ENCODE measurements around the gene WTIP. TPM values are rescaled to one million over a fixed set of nuclear protein-coding genes. Genes with fewer than 3 reads are reported as not detected.
A peak's percentile ranks its signal among the peaks of the same experiment; 100 is the strongest.
"Not testable (repeated sequence)": the region's sequence is repeated elsewhere in the genome, so short reads cannot be mapped to it uniquely, and the experiment has no call there.

Gene WTIP
- total and polyA plus RNA-seq, 10 donors: 0.78 to 14.1 (median 7.9) TPM

GRCh38 chr19:34468409-34468808 is 13.1 kb upstream of the WTIP start:
- 55 to 68% (median 62%) methylated on average over 1 of the region's 1 CpG for WGBS, 5 donors
- no peak for TF ChIP-seq POLR2A (IDR thresholded peaks at IDR 0.05)
- TF ChIP-seq CTCF (IDR thresholded peaks at IDR 0.05 in 8 of 11, conservative IDR thresholded peaks at IDR 0.05 in 3 of 11): no peak
- no peak for TF ChIP-seq POLR2AphosphoS5 (IDR thresholded peaks at IDR 0.05)
- H3K27ac ChIP-seq: no peak overlapping the region
- H3K36me3 ChIP-seq: peaks cover 7 to 100% (median 90%) of the 10 kb centered on the region in 6 donors
- DNase-seq: no peak
- H3K4me1 ChIP-seq: no peaks in the 10 kb centered on the region
- no peaks in the 10 kb centered on the region for H3K9me3 ChIP-seq
- intact Hi-C loops (cut with DNase I; ENCODE audit: low total_unique reads): no loop called here
- no peak overlapping the region for H3K4me3 ChIP-seq
- no peaks in the 10 kb centered on the region for H3K27me3 ChIP-seq (replicated peaks in 1 of 7)

- H3K4me1 ChIP-seq; H3K27me3 ChIP-seq (replicated peaks in 1 of 7); H3K4me3 ChIP-seq; H3K27ac ChIP-seq; DNase-seq; intact Hi-C loops (cut with DNase I; ENCODE audit: low total_unique reads); H3K9me3 ChIP-seq: not testable (repeated sequence)
- peaks cover 7 to 100% (median 84%) of the 10 kb centered on the region in 6 donors for H3K36me3 ChIP-seq
- WGBS, 5 donors: 85 to 98% (median 91%) methylated on average over 5 of the region's 5 CpGs
These were observed 12.5 kb upstream of the WTIP start for GRCh38 chr19:34469026-34469425.

- 90 to 96% (median 93%) methylated on average over 8 of the region's 8 CpGs for WGBS, 5 donors
- Histone ChIP-seq H3K36me3 (peaks cover 0 to 70% (median 55%) of the 10 kb centered on the region in 6 donors), H3K27ac (no peak overlapping the region), H3K4me1 (peaks cover 0 to 10% (median 0%) of the 10 kb centered on the region in 6 donors), H3K27me3 (replicated peaks in 1 of 7) (no peaks in the 10 kb centered on the region), H3K4me3 (no peak overlapping the region), H3K9me3 (no peaks in the 10 kb centered on the region)
- DNase-seq: no peak
- intact Hi-C loops (cut with DNase I; ENCODE audit: low total_unique reads): no loop called here
- no peak for TF ChIP-seq POLR2A (IDR thresholded peaks at IDR 0.05)
- TF ChIP-seq CTCF (IDR thresholded peaks at IDR 0.05 in 8 of 11, conservative IDR thresholded peaks at IDR 0.05 in 3 of 11): no peak
- no peak for TF ChIP-seq POLR2AphosphoS5 (IDR thresholded peaks at IDR 0.05)
These were observed 9.5 kb upstream of the WTIP start for GRCh38 chr19:34471906-34472700.

GRCh38 chr19:34474233-34474989 is 7.1 kb upstream of the WTIP start:
- 85 to 93% (median 87%) methylated on average over 4 of the region's 4 CpGs for WGBS, 5 donors
- H3K4me3 ChIP-seq: no peak overlapping the region
- peaks cover 0 to 47% (median 33%) of the 10 kb centered on the region in 6 donors for H3K36me3 ChIP-seq
- TF ChIP-seq POLR2AphosphoS5 (IDR thresholded peaks at IDR 0.05) (no peak), POLR2A (IDR thresholded peaks at IDR 0.05) (no peak), CTCF (IDR thresholded peaks at IDR 0.05 in 8 of 11, conservative IDR thresholded peaks at IDR 0.05 in 3 of 11) (no peak)
- H3K9me3 ChIP-seq: no peaks in the 10 kb centered on the region
- no peak for DNase-seq
- intact Hi-C loops (cut with DNase I; ENCODE audit: low total_unique reads): no loop called here
- no peaks in the 10 kb centered on the region for H3K27me3 ChIP-seq (replicated peaks in 1 of 7)
- H3K27ac ChIP-seq: peak overlapping the region in 1 of 8 donors; percentile 30
- peaks cover 0 to 10% (median 0%) of the 10 kb centered on the region in 6 donors for H3K4me1 ChIP-seq

Data from spleen (tissue), 11 donors.